ENCODE measurements around the gene GRID1.

GRID1 gene

DNA sequence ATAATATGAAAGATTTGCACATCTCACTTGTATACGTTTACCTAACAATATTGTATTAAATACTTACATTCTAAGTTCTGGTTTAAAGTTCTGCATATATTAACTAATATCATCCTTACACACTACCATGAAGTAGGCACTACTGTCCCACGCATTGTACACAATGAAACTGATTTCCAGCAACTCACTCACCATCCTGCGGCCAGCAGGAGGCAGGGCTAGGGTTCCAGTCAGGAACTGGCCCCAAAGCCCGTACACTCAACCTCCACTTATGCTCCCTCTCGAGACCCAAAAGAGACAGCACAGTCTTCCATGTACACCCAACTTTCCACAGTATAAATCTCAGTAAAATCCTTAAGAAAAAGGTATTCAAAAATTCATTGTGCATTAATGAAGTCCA, 41.4 kb downstream of the GRID1 start:
- Mint-ChIP-seq H3K27me3 (ENCODE audit: low read depth, poor library complexity) (peaks cover 6% of the 10 kb centered on the region), H3K4me1 (peaks cover 6% of the 10 kb centered on the region), H3K4me3 (no peak overlapping the region), H3K36me3 (ENCODE audit: low read depth) (no peaks in the 10 kb centered on the region), H3K27ac (no peak overlapping the region), H3K9me3 (no peaks in the 10 kb centered on the region)
- no peak for DNase-seq
- TF ChIP-seq, protein P1, sequence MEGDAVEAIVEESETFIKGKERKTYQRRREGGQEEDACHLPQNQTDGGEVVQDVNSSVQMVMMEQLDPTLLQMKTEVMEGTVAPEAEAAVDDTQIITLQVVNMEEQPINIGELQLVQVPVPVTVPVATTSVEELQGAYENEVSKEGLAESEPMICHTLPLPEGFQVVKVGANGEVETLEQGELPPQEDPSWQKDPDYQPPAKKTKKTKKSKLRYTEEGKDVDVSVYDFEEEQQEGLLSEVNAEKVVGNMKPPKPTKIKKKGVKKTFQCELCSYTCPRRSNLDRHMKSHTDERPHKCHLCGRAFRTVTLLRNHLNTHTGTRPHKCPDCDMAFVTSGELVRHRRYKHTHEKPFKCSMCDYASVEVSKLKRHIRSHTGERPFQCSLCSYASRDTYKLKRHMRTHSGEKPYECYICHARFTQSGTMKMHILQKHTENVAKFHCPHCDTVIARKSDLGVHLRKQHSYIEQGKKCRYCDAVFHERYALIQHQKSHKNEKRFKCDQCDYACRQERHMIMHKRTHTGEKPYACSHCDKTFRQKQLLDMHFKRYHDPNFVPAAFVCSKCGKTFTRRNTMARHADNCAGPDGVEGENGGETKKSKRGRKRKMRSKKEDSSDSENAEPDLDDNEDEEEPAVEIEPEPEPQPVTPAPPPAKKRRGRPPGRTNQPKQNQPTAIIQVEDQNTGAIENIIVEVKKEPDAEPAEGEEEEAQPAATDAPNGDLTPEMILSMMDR (IDR thresholded peaks at IDR 0.05): no peak

DNA sequence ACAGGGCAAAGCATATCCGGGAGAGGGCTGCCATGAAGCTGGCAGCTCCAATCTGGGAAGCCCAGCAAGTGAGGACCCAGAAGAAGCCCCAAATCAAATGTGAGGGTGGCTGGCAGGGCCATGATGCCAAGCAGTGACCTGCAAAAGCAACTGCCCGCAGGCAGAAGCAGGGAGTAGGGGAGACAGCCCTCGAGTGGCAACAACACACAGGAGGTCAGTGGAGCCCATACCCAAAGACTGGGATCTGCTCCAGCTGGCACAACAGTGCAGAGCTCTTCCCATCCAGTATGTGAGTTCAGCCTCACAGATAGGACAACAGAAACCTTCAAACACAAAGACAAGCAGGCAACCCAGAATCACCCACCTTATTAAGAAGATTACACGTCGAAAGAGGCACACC, 45.0 kb downstream of the GRID1 start:
- no peaks in the 10 kb centered on the region for H3K9me3 Mint-ChIP-seq
- TF ChIP-seq, protein P1 (IDR thresholded peaks at IDR 0.05): no peak
- no peak for DNase-seq
- no peak overlapping the region for H3K4me3 Mint-ChIP-seq
- no peak overlapping the region for H3K27ac Mint-ChIP-seq
- H3K27me3 Mint-ChIP-seq (ENCODE audit: low read depth, poor library complexity): peaks cover 9% of the 10 kb centered on the region
- no peaks in the 10 kb centered on the region for H3K36me3 Mint-ChIP-seq (ENCODE audit: low read depth)
- H3K4me1 Mint-ChIP-seq: no peaks in the 10 kb centered on the region

DNA sequence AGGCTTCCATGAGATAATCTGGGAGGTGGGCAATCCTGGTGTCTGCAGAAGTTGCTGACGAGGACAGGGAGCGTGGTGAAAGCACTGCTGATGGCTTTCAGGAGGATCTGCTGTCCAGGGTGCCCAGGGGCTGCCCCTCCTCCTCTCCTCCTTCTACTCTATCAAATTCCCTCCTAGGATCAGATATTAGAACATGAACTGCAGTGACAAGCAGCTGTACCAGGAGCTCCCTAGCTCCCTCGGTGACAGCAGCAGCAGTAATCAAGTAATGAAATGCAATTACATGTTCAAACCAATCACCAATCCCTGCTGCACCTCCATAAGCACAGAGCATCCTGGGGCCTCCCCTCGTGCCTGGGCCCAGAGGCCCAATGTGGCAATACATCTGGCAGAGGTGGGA, 46.9 kb downstream of the GRID1 start:
- Mint-ChIP-seq H3K27me3 (ENCODE audit: low read depth, poor library complexity) (peaks cover 9% of the 10 kb centered on the region), H3K4me3 (no peak overlapping the region), H3K9me3 (no peaks in the 10 kb centered on the region), H3K4me1 (no peaks in the 10 kb centered on the region), H3K36me3 (ENCODE audit: low read depth) (no peaks in the 10 kb centered on the region), H3K27ac (no peak overlapping the region)
- TF ChIP-seq, protein P1 (IDR thresholded peaks at IDR 0.05): no peak
- DNase-seq: no peak

DNA sequence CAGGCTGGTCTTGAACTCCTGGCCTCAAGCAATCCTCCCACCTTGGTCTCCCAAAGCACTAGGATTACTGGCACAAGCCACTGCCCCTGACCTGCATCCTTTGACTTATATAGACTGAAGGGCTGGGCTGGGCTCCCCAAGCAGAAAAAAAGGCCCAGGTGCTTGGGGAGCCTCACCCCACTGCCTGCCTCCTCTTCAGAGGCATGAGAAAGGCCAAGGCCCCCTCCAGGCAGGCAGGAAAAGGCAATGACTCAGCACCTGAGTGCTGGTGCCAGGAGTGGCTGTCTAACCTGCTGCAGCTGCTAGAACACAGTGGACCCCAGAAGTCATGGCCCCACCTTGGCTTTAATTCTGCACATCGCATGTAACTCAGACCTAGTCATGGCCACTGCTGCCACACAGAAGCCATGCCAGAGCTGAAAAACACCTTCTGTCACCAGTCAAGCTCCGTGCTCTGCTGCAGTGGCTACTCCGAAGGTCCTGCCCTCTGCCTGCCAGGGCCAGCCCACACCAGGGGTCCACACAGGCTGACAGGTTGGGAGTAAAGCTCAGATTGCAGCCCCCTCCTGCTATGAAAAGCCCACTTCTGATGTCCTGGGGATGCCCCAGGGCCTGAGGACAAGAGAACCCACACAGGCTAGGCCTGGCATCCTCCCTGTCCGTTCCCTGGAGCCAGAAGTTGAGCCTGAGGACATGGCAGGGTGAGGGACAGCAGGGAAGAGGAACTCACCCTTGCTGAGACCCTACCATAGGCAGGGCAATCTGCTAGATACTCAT, 48.5 kb downstream of the GRID1 start:
- H3K27ac Mint-ChIP-seq: no peak overlapping the region

DNA sequence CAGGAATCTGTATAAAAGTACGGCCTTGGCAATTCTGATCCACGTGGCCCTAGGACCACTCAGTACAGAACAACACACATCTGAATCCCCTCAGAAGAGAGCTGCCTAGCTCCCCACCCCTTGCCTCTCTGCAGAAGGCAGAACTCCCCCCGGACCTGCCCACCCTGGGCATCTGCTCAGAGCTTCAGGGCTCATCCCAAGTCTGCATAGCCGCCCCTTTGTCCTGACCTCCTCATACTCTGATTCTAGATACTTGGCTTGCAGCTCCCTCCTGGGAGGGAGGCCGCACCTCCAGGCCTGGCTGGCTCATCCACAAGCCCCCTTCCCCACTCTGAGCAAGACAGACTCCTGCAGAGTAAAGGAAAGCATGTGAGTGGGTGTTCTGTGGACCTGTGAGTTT, 49.6 kb downstream of the GRID1 start:
- H3K4me3 Mint-ChIP-seq: no peak overlapping the region
- TF ChIP-seq, protein P1 (IDR thresholded peaks at IDR 0.05): no peak
- DNase-seq: no peak
- H3K27me3 Mint-ChIP-seq (ENCODE audit: low read depth, poor library complexity): peaks cover 14% of the 10 kb centered on the region
- H3K4me1 Mint-ChIP-seq: peaks cover 17% of the 10 kb centered on the region
- no peaks in the 10 kb centered on the region for H3K9me3 Mint-ChIP-seq
- no peaks in the 10 kb centered on the region for H3K36me3 Mint-ChIP-seq (ENCODE audit: low read depth)
- no peak overlapping the region for H3K27ac Mint-ChIP-seq

More for the DNA sequence above, 48.5 kb downstream of the GRID1 start:
- no peaks in the 10 kb centered on the region for H3K36me3 Mint-ChIP-seq (ENCODE audit: low read depth)
- H3K27me3 Mint-ChIP-seq (ENCODE audit: low read depth, poor library complexity): peaks cover 11% of the 10 kb centered on the region
- DNase-seq: no peak
- no peaks in the 10 kb centered on the region for H3K9me3 Mint-ChIP-seq
- H3K4me1 Mint-ChIP-seq: peaks cover 6% of the 10 kb centered on the region
- no peak overlapping the region for H3K4me3 Mint-ChIP-seq
- TF ChIP-seq, protein P1 (IDR thresholded peaks at IDR 0.05): no peak

DNA sequence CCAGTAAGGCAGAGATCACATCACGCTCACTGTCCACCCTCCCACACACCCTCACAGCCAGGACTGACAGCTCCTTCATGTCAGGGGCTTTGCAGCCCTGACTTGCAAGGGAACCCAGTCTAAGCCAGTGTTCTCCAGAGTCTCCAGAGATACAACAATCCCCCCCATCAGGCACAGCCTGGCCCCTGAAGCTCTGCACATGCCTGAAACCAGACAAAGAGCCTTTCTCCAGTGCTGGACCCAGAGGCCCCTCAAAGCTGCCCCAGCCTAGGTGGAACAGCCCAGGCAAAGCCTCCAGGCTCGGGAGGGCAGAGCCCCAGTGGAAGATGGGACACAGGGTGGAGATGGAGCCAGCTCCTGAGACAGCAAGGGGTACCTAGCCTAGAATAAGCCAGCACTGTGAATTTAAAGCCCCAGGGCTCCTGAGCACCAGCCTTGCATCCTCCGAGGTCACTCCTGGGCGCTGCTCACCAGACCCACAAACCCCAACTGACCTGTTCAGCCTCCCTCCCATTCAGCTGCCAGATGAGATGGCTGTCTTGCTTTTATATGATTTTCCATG, 50.2 kb downstream of the GRID1 start:
- H3K27me3 Mint-ChIP-seq (ENCODE audit: low read depth, poor library complexity): peaks cover 12% of the 10 kb centered on the region
- no peak overlapping the region for H3K4me3 Mint-ChIP-seq
- DNase-seq: no peak
- H3K9me3 Mint-ChIP-seq: no peaks in the 10 kb centered on the region
- no peak overlapping the region for H3K27ac Mint-ChIP-seq
- TF ChIP-seq, protein P1 (IDR thresholded peaks at IDR 0.05): no peak
- peaks cover 17% of the 10 kb centered on the region for H3K4me1 Mint-ChIP-seq
- H3K36me3 Mint-ChIP-seq (ENCODE audit: low read depth): no peaks in the 10 kb centered on the region

All from nephron progenitor cell (in vitro differentiated cells).